BE2C (cell line): ENCODE data around the gene ZBTB40.

Source experiments
- DNase-seq: peaks from one replicate; pipeline ENCODE4 v3.0.0-alpha.2; 2020
- H3K27me3 ChIP-seq: fragments of 250-450 bp; sonication (Bioruptor Pico); 2 replicates; pipeline ENCODE4 v1.5.1; 2020; ENCODE audit warnings: mild to moderate bottlenecking
- H3K36me3 ChIP-seq: fragments of 250-450 bp; sonication (Bioruptor Pico); 2 replicates; pipeline ENCODE4 v1.5.1; 2020; ENCODE audit warnings: mild to moderate bottlenecking
- H3K4me1 ChIP-seq: fragments of 250-450 bp; sonication (Bioruptor Pico); 2 replicates; pipeline ENCODE4 v1.5.1; 2020
- H3K4me3 ChIP-seq: 2 replicates; pipeline ENCODE4 v1.5.1; 2011; ENCODE audit warnings: low read depth, low read length
- H3K9me3 ChIP-seq: fragments of 250-450 bp; sonication (Bioruptor Pico); 2 replicates; pipeline ENCODE4 v1.5.1; 2020
- CTCF ChIP-seq: IDR thresholded peaks from 2 replicates; pipeline ENCODE4 v1.5.1; 2012; ENCODE audit warnings: mild to moderate bottlenecking, low read depth, low read length

The ZBTB40 gene

GRCh38 chr1:22440582-22440981 lies 11.1 kb upstream of the ZBTB40 start:
- H3K4me1 ChIP-seq = no peaks in the 10 kb centered on the region
- H3K27me3 ChIP-seq = no peaks in the 10 kb centered on the region
- TF ChIP-seq CTCF = no peak
- no peaks in the 10 kb centered on the region for H3K36me3 ChIP-seq
- no peak overlapping the region for H3K4me3 ChIP-seq
- no peak for DNase-seq
- H3K9me3 ChIP-seq = no peaks in the 10 kb centered on the region

GRCh38 chr1:22442212-22442894 lies 9.3 kb upstream of the ZBTB40 start:
- Histone ChIP-seq H3K9me3 (no peaks in the 10 kb centered on the region), H3K4me3 (no peak overlapping the region), H3K36me3 (no peaks in the 10 kb centered on the region), H3K27me3 (no peaks in the 10 kb centered on the region), H3K4me1 (no peaks in the 10 kb centered on the region)
- no peak for DNase-seq
- no peak for TF ChIP-seq CTCF

- no peak for TF ChIP-seq CTCF
- H3K4me3 ChIP-seq = no peak overlapping the region
Measured at GRCh38 chr1:22443332-22443731, 8.3 kb upstream of the ZBTB40 start.

GRCh38 chr1:22444856-22445255 lies 6.8 kb upstream of the ZBTB40 start:
- H3K4me3 ChIP-seq = no peak overlapping the region
- no peak for TF ChIP-seq CTCF

More at GRCh38 chr1:22443332-22443731, 8.3 kb upstream of the ZBTB40 start:
- no peaks in the 10 kb centered on the region for H3K36me3 ChIP-seq
- no peaks in the 10 kb centered on the region for H3K27me3 ChIP-seq
- no peaks in the 10 kb centered on the region for H3K9me3 ChIP-seq
- no peaks in the 10 kb centered on the region for H3K4me1 ChIP-seq
- no peak for DNase-seq

GRCh38 chr1:22447621-22448111 lies 4.0 kb upstream of the ZBTB40 start:
- Histone ChIP-seq H3K9me3 (no peaks in the 10 kb centered on the region; the same call in 1 of the 2 replicates), H3K4me3 (no peak overlapping the region), H3K27me3 (no peaks in the 10 kb centered on the region), H3K36me3 (no peaks in the 10 kb centered on the region), H3K4me1 (no peaks in the 10 kb centered on the region)
- peak; percentile 14 for DNase-seq
- no peak for TF ChIP-seq CTCF

More at GRCh38 chr1:22444856-22445255, 6.8 kb upstream of the ZBTB40 start:
- no peaks in the 10 kb centered on the region for H3K27me3 ChIP-seq
- no peaks in the 10 kb centered on the region for H3K4me1 ChIP-seq
- no peaks in the 10 kb centered on the region for H3K9me3 ChIP-seq
- no peaks in the 10 kb centered on the region for H3K36me3 ChIP-seq
- DNase-seq = no peak

GRCh38 chr1:22449636-22450035 lies 2.0 kb upstream of the ZBTB40 start:
- H3K36me3 ChIP-seq = no peaks in the 10 kb centered on the region
- no peak for TF ChIP-seq CTCF
- no peaks in the 10 kb centered on the region; the same call in 1 of the 2 replicates for H3K9me3 ChIP-seq
- H3K4me1 ChIP-seq = 0 out of 2 replicates have a peak, but pooled peaks cover 2% of the 10 kb centered on the region
- DNase-seq = no peak
- no peaks in the 10 kb centered on the region for H3K27me3 ChIP-seq
- no peak overlapping the region for H3K4me3 ChIP-seq
